SU-DHL-6 (cell line): ENCODE data around the gene PRICKLE2.

Experiments
- H2AFZ ChIP-seq: fragments of 200-600 bp; sonication (generic); 2 replicates; pipeline ENCODE4 v1.6.1; 2014; ENCODE audit warnings: low read depth, mild to moderate bottlenecking, moderate library complexity, mixed read lengths, antibody characterized with exemption, low read length; ENCODE audit not compliant: severe bottlenecking
- H3F3A ChIP-seq: fragments of 200-600 bp; shearing (Covaris generic); 2 replicates; pipeline ENCODE4 v1.6.0; 2016; ENCODE audit warnings: antibody characterized with exemption, mild to moderate bottlenecking; ENCODE audit not compliant: insufficient read depth
- H3K27ac ChIP-seq: fragments of 200-600 bp; sonication (generic); 2 replicates; pipeline ENCODE4 v1.5.1; 2016; ENCODE audit warnings: low read depth, mild to moderate bottlenecking, low read length, moderate library complexity, mixed read lengths
- H3K27me3 ChIP-seq: fragments of 200-600 bp; sonication (generic), shearing (Covaris generic); 2 replicates; pipeline ENCODE4 v1.6.0; 2014; ENCODE audit warnings: mild to moderate bottlenecking, low read length
- H3K36me3 ChIP-seq: fragments of 200-600 bp; sonication (generic); 2 replicates; pipeline ENCODE4 v1.6.1; 2014; ENCODE audit warnings: mild to moderate bottlenecking, low read length, mixed read lengths
- H3K4me2 ChIP-seq: fragments of 300-600, 200-600 bp; shearing (Covaris generic), sonication (generic); 2 replicates; pipeline ENCODE4 v1.6.0; 2014; ENCODE audit warnings: low read length, low read depth, mild to moderate bottlenecking; ENCODE audit not compliant: poor library complexity, severe bottlenecking
- H3K4me3 ChIP-seq: fragments of 200-600 bp; sonication (generic); 2 replicates; pipeline ENCODE4 v1.5.1; 2014; ENCODE audit warnings: antibody characterized with exemption, low read length, mild to moderate bottlenecking, mixed read lengths; ENCODE audit not compliant: insufficient read depth, poor library complexity, severe bottlenecking
- H3K79me2 ChIP-seq: fragments of 200-600 bp; sonication (generic); 2 replicates; pipeline ENCODE4 v1.6.1; 2014; ENCODE audit warnings: mild to moderate bottlenecking, low read length, moderate library complexity; ENCODE audit not compliant: insufficient read depth
- H3K9ac ChIP-seq: fragments of 200-600 bp; sonication (generic); 2 replicates; pipeline ENCODE4 v1.7.0; 2014; ENCODE audit warnings: mild to moderate bottlenecking, low read length
- H3K9me2 ChIP-seq: fragments of 200-600 bp; sonication (generic); replicated peaks from 2 replicates; pipeline ENCODE4 v1.6.1; 2014; ENCODE audit warnings: low read length; ENCODE audit not compliant: insufficient read depth
- H3K9me3 ChIP-seq: fragments of 200-600 bp; sonication (generic); 2 replicates; pipeline ENCODE4 v1.6.1; 2014; ENCODE audit warnings: low read length, mixed read lengths; ENCODE audit not compliant: insufficient read depth
- H4K20me1 ChIP-seq: fragments of 200-600 bp; sonication (generic); 2 replicates; pipeline ENCODE4 v1.6.1; 2014; ENCODE audit warnings: low read depth, mild to moderate bottlenecking, antibody characterized with exemption, low read length, moderate library complexity, mixed read lengths
- EZH2phosphoT487 ChIP-seq: fragments of 200-600 bp; sonication (generic), shearing (Covaris generic); conservative IDR thresholded peaks from 2 replicates; pipeline ENCODE4 v1.6.1; 2018; ENCODE audit warnings: mild to moderate bottlenecking, antibody characterized with exemption, low read length, moderate library complexity, mixed read lengths
- TF ChIP-seq, protein P1 (sequence below): fragments of 200-600 bp; sonication (generic); IDR thresholded peaks from one replicate; pipeline ENCODE4 v1.5.1; 2017; ENCODE audit warnings: antibody characterized with exemption, mild to moderate bottlenecking, low read length, moderate library complexity; ENCODE audit not compliant: insufficient read depth, poor library complexity, severe bottlenecking

Gene PRICKLE2

DNA sequence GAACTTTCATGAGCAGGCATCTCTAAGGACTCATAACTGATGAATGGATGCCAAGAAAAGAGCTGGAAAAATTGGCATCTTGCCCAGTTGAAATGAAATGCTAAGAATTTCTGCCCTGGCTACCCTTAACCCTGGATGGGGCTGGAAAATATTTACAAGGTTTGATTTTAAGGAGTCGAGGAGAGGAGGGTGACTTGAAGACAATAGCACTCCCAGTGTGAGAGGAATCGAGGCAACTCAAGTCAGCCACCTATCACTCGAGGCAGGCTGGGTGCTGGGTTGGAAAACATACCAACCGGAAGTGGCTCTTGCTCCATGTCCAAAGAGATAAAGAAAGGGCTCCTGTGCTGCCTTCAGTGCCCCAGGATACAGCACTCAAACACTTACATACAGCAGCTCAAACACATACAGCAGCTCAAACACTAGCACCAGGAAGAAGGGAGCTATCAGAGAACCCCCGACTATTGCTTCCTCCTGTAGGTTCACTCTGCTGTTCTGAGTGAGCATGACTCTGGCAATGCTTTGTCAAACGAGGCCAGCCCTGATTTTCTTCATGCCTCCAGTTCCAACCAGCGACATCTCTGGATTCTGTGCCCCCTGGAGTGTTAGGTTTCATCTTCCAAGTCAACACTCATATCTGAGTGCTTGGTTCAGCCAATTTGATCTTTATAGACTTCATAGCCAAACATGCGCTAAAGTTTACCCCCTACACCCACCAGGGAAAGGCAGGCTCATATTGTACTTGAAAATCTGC lies 4.9 kb downstream of the PRICKLE2 start:
- Histone ChIP-seq H3K9ac (no peak overlapping the region), H3K9me2 (no peaks in the 10 kb centered on the region), H3K9me3 (no peaks in the 10 kb centered on the region), H4K20me1 (no peaks in the 10 kb centered on the region), H3K4me3 (no peak overlapping the region), H3K27ac (no peak overlapping the region), H3F3A (no peaks in the 10 kb centered on the region), H3K79me2 (no peaks in the 10 kb centered on the region), H3K36me3 (no peaks in the 10 kb centered on the region), H3K4me2 (no peak overlapping the region), H2AFZ (no peak overlapping the region), H3K27me3 (peaks cover 2% of the 10 kb centered on the region; the same call in 1 of the 2 replicates)
- TF ChIP-seq, protein P1, sequence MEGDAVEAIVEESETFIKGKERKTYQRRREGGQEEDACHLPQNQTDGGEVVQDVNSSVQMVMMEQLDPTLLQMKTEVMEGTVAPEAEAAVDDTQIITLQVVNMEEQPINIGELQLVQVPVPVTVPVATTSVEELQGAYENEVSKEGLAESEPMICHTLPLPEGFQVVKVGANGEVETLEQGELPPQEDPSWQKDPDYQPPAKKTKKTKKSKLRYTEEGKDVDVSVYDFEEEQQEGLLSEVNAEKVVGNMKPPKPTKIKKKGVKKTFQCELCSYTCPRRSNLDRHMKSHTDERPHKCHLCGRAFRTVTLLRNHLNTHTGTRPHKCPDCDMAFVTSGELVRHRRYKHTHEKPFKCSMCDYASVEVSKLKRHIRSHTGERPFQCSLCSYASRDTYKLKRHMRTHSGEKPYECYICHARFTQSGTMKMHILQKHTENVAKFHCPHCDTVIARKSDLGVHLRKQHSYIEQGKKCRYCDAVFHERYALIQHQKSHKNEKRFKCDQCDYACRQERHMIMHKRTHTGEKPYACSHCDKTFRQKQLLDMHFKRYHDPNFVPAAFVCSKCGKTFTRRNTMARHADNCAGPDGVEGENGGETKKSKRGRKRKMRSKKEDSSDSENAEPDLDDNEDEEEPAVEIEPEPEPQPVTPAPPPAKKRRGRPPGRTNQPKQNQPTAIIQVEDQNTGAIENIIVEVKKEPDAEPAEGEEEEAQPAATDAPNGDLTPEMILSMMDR, result no peak
- TF ChIP-seq EZH2phosphoT487, result no peak

DNA sequence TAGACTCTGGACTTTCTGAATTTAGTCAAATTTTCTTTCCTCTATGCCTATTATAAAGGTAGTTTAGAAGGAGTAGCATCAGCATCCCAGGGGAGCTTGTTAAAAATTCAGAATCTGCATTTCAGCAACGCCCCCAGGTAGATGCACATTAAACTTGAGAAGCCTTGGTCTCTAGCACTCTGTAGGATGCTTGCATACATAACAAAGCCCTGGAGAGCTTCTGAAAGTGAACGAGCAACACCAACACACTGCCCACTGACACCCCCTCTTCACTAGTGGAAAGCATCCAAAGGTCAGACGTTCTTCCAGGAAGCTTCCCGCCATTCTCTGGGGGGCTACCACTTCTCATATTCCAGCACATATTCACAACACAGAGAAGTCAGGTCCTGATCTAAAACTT lies 6.5 kb downstream of the PRICKLE2 start:
- no peak overlapping the region for H3K27ac ChIP-seq
- H3K27me3 ChIP-seq, result peaks cover 2% of the 10 kb centered on the region; the same call in 1 of the 2 replicates
- H3K4me2 ChIP-seq, result no peak overlapping the region
- no peaks in the 10 kb centered on the region for H3K9me3 ChIP-seq
- no peak overlapping the region for H2AFZ ChIP-seq
- no peaks in the 10 kb centered on the region for H3K79me2 ChIP-seq
- H3K9ac ChIP-seq, result no peak overlapping the region
- no peaks in the 10 kb centered on the region for H3F3A ChIP-seq
- H3K36me3 ChIP-seq, result no peaks in the 10 kb centered on the region
- H3K4me3 ChIP-seq, result no peak overlapping the region
- no peaks in the 10 kb centered on the region for H3K9me2 ChIP-seq
- TF ChIP-seq, protein P1, result no peak
- TF ChIP-seq EZH2phosphoT487, result no peak
- no peaks in the 10 kb centered on the region for H4K20me1 ChIP-seq

DNA sequence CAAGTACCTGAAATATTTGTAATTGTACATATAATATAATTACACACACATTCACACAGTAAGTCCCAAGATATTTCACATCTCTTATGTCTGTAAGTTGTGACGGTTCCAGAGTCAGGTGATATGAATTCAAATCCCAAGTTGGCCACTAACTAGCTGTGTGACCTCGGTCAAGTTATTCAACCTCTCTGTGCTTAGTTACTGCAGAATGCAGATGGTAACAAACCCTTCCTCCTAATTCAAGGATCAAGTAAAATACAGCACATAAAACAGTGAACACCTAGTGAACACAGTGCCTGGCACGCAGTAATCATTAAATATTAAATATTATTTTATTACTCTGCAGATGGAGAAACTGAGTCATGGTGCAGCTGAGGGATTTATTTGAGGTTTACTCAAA lies 6.9 kb downstream of the PRICKLE2 start:
- H3K36me3 ChIP-seq, result no peaks in the 10 kb centered on the region
- H3K27me3 ChIP-seq, result peaks cover 2% of the 10 kb centered on the region; the same call in 1 of the 2 replicates
- TF ChIP-seq, protein P1, result no peak
- TF ChIP-seq EZH2phosphoT487, result no peak
- no peaks in the 10 kb centered on the region for H3K9me2 ChIP-seq
- no peak overlapping the region for H3K4me3 ChIP-seq
- no peak overlapping the region for H3K9ac ChIP-seq
- no peak overlapping the region for H2AFZ ChIP-seq
- no peak overlapping the region for H3K27ac ChIP-seq
- no peaks in the 10 kb centered on the region for H4K20me1 ChIP-seq
- H3K79me2 ChIP-seq, result no peaks in the 10 kb centered on the region
- H3F3A ChIP-seq, result no peaks in the 10 kb centered on the region
- no peaks in the 10 kb centered on the region for H3K9me3 ChIP-seq
- no peak overlapping the region for H3K4me2 ChIP-seq
